ENCODE results near the gene NUP98. TPM values are rescaled to one million over a fixed set of nuclear protein-coding genes. Genes with fewer than 3 reads are reported as not detected.
A peak's percentile ranks its signal among the peaks of the same experiment; 100 is the strongest.
"Not testable (repeated sequence)": the region's sequence is repeated elsewhere in the genome, so short reads cannot be mapped to it uniquely, and the experiment has no call there.

Gene NUP98
- total and polyA plus RNA-seq, 5 donors = 22.9 to 55.9 (median 42.7) TPM

GRCh38 chr11:3825473-3826154, 28.3 kb upstream of the NUP98 start:
- Histone ChIP-seq H3K9me3 (ENCODE audit: control insufficient read depth, low read length) (no peaks in the 10 kb centered on the region), H3K27ac (ENCODE audit: low read length) (no peak overlapping the region), H3K4me1 (ENCODE audit: control insufficient read depth, insufficient read depth, low read length) (peaks cover under 1% of the 10 kb centered on the region), H3K4me3 (ENCODE audit: low read length) (no peak overlapping the region), H3K27me3 (ENCODE audit: control insufficient read depth, insufficient read depth) (no peaks in the 10 kb centered on the region)
- intact Hi-C loops (cut with DNase I) = no loop called here
- ATAC-seq = peak; percentile 4 to 12
- 87% methylated on average over 8 of the region's 8 CpGs for WGBS
- no peak for DNase-seq

GRCh38 chr11:3824714-3825472, 27.5 kb upstream of the NUP98 start:
- intact Hi-C loops (cut with DNase I) = no loop called here
- H3K27ac ChIP-seq (ENCODE audit: low read length) = no peak overlapping the region
- H3K4me1 ChIP-seq (ENCODE audit: control insufficient read depth, insufficient read depth, low read length) = no peaks in the 10 kb centered on the region
- H3K27me3 ChIP-seq (ENCODE audit: control insufficient read depth, insufficient read depth) = no peaks in the 10 kb centered on the region
- no peak overlapping the region for H3K4me3 ChIP-seq (ENCODE audit: low read length)
- 72% methylated on average over 18 of the region's 18 CpGs for WGBS
- ATAC-seq (peak; percentile 42 to 66), DNase-seq (peak; percentile 59 to 86 (median 82))
- H3K9me3 ChIP-seq (ENCODE audit: control insufficient read depth, low read length) = no peaks in the 10 kb centered on the region

- no peaks in the 10 kb centered on the region for H3K4me1 ChIP-seq (ENCODE audit: control insufficient read depth, insufficient read depth, low read length)
- no peaks in the 10 kb centered on the region for H3K27me3 ChIP-seq (ENCODE audit: control insufficient read depth, insufficient read depth)
- WGBS = 95% methylated on average over 30 of the region's 30 CpGs
- H3K27ac ChIP-seq (ENCODE audit: low read length) = no peak overlapping the region
- H3K4me3 ChIP-seq (ENCODE audit: low read length) = no peak overlapping the region
- no peaks in the 10 kb centered on the region for H3K9me3 ChIP-seq (ENCODE audit: control insufficient read depth, low read length)
- DNase-seq (no peak), ATAC-seq (no peak)
- intact Hi-C loops (cut with DNase I) = no loop called here
These were observed 26.6 kb upstream of the NUP98 start for GRCh38 chr11:3823762-3824506.

DNA sequence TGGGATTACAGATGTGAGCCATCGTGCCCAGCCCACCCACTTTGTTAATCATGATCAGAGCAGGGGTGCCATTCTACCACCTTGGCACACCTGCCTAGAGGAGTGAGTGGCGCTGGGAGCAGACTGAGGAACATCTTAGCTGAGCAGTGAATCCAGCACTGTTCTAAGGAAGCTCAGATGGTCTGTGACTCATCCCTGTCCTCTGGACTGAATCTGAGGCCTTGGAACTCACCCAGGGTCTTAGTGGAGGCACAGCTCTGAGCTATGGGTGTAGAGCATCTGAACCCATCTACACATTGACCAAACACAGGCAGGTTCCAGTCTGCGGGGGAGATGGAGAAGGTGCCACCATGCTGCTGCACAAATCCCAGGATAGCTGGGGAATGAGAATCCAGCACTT, 25.9 kb upstream of the NUP98 start:
- H3K9me3 ChIP-seq (ENCODE audit: control insufficient read depth, low read length) = no peaks in the 10 kb centered on the region
- ATAC-seq (peak in 1 of 2 donors; percentile 9), DNase-seq (no peak)
- H3K4me1 ChIP-seq (ENCODE audit: control insufficient read depth, insufficient read depth, low read length) = no peaks in the 10 kb centered on the region
- WGBS = 92% methylated on average over 3 of the region's 3 CpGs
- intact Hi-C loops (cut with DNase I) = no loop called here
- no peak overlapping the region for H3K27ac ChIP-seq (ENCODE audit: low read length)
- no peaks in the 10 kb centered on the region for H3K27me3 ChIP-seq (ENCODE audit: control insufficient read depth, insufficient read depth)
- no peak overlapping the region for H3K4me3 ChIP-seq (ENCODE audit: low read length)

GRCh38 chr11:3822312-3822711, 25.0 kb upstream of the NUP98 start:
- H3K9me3 ChIP-seq (ENCODE audit: control insufficient read depth, low read length) = no peaks in the 10 kb centered on the region
- H3K27ac ChIP-seq (ENCODE audit: low read length) = no peak overlapping the region
- 95% methylated on average over 7 of the region's 7 CpGs for WGBS
- H3K27me3 ChIP-seq (ENCODE audit: control insufficient read depth, insufficient read depth) = no peaks in the 10 kb centered on the region
- ATAC-seq = no peak
- DNase-seq = no peak
- no peaks in the 10 kb centered on the region for H3K4me1 ChIP-seq (ENCODE audit: control insufficient read depth, insufficient read depth, low read length)
- intact Hi-C loops (cut with DNase I) = no loop called here
- no peak overlapping the region for H3K4me3 ChIP-seq (ENCODE audit: low read length)

DNA sequence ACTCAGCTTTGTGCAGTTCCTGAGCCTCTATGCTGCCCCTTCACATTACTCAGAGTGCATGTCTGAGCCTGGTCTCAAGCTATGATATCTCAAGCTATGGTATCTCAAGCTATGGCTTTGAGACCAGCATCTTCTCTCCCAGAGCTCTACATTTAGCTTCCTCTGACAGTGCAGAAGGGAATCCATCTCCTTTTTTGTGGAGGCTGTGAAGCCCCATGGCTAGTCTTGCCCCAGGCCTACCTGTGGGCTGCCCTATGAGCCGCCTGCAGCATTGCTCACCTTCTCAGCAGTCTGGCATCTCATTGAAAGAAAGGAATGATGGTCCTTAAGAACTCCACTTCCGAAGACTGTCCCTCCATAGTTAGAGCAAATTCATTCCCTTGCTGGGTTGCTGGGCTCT, 23.6 kb upstream of the NUP98 start:
- Histone ChIP-seq H3K9me3 (ENCODE audit: control insufficient read depth, low read length) (no peaks in the 10 kb centered on the region), H3K4me3 (ENCODE audit: low read length) (no peak overlapping the region), H3K4me1 (ENCODE audit: control insufficient read depth, insufficient read depth, low read length) (peaks cover 2% of the 10 kb centered on the region), H3K27me3 (ENCODE audit: control insufficient read depth, insufficient read depth) (no peaks in the 10 kb centered on the region), H3K27ac (ENCODE audit: low read length) (no peak overlapping the region)
- ATAC-seq (no peak), DNase-seq (no peak)
- WGBS = 95% methylated on average over 2 of the region's 2 CpGs
- intact Hi-C loops (cut with DNase I) = no loop called here

- Histone ChIP-seq H3K27ac (ENCODE audit: low read length) (no peak overlapping the region), H3K4me3 (ENCODE audit: low read length) (no peak overlapping the region), H3K4me1 (ENCODE audit: control insufficient read depth, insufficient read depth, low read length) (peaks cover 2% of the 10 kb centered on the region), H3K9me3 (ENCODE audit: control insufficient read depth, low read length) (no peaks in the 10 kb centered on the region), H3K27me3 (ENCODE audit: control insufficient read depth, insufficient read depth) (no peaks in the 10 kb centered on the region)
- no peak for DNase-seq
- intact Hi-C loops (cut with DNase I) = no loop called here
- WGBS = 87% methylated on average over 10 of the region's 10 CpGs
- ATAC-seq = no peak
These were observed 19.9 kb upstream of the NUP98 start for GRCh38 chr11:3817181-3817800.

GRCh38 chr11:3816673-3817072, 19.3 kb upstream of the NUP98 start:
- no peak for ATAC-seq
- Histone ChIP-seq H3K27me3 (ENCODE audit: control insufficient read depth, insufficient read depth) (no peaks in the 10 kb centered on the region), H3K4me1 (ENCODE audit: control insufficient read depth, insufficient read depth, low read length) (peaks cover 2% of the 10 kb centered on the region), H3K9me3 (ENCODE audit: control insufficient read depth, low read length) (no peaks in the 10 kb centered on the region), H3K4me3 (ENCODE audit: low read length) (no peak overlapping the region), H3K27ac (ENCODE audit: low read length) (no peak overlapping the region)
- 91% methylated on average over 2 of the region's 2 CpGs for WGBS
- DNase-seq = no peak
- intact Hi-C loops (cut with DNase I) = no loop called here

GRCh38 chr11:3815845-3816244, 18.5 kb upstream of the NUP98 start:
- H3K27ac ChIP-seq (ENCODE audit: low read length) = no peak overlapping the region
- DNase-seq (no peak), ATAC-seq (peak; percentile 26 to 53)
- intact Hi-C loops (cut with DNase I) = no loop called here
- no peaks in the 10 kb centered on the region for H3K27me3 ChIP-seq (ENCODE audit: control insufficient read depth, insufficient read depth)
- no peaks in the 10 kb centered on the region for H3K9me3 ChIP-seq (ENCODE audit: control insufficient read depth, low read length)
- H3K4me3 ChIP-seq (ENCODE audit: low read length) = no peak overlapping the region
- 78% methylated on average over 4 of the region's 4 CpGs for WGBS
- peaks cover 2% of the 10 kb centered on the region for H3K4me1 ChIP-seq (ENCODE audit: control insufficient read depth, insufficient read depth, low read length)

DNA sequence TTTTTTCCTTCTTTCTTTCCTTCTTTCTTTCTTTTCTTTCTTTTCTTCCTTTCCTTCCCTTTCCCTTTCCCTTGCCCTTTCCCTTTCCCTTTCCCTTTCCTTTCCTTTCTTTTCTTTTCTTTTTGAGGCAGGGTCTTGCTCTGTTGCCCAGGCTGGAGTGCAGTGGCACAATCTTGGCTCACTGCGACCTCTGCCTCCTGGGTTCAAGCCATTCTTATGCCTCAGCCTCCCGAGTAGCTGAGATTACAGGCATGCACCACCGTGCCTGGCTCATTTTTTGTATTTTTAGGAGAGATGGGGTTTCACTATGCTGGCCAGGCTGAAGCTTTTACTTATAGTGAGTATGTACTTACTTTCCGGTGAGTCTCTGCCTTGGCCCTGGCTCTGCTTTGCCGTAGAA, 17.5 kb upstream of the NUP98 start:
- H3K27me3 ChIP-seq (ENCODE audit: control insufficient read depth, insufficient read depth); intact Hi-C loops (cut with DNase I); H3K4me1 ChIP-seq (ENCODE audit: control insufficient read depth, insufficient read depth, low read length); H3K27ac ChIP-seq (ENCODE audit: low read length); DNase-seq; H3K4me3 ChIP-seq (ENCODE audit: low read length); ATAC-seq; H3K9me3 ChIP-seq (ENCODE audit: control insufficient read depth, low read length): not testable (repeated sequence)
- WGBS = 98% methylated on average over 5 of the region's 5 CpGs

DNA sequence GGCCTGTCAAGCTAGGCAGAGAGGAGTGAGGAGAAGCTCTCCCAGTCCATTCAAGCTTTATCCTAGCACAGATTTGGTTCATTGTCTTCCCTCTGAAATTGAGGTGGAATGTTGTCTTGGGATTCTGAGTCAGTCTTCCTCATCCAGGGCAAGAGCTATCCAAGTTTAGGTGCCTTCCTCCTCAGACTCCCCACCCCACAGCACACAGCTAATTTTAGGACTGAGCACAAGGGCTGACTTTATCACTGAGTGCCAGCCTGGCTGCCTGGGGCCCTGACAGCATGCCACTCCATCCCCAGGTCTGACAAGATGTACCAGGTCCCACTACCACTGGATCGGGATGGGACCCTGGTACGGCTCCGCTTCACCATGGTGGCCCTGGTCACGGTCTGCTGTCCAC, 13.6 kb upstream of the NUP98 start:
- Histone ChIP-seq H3K27me3 (ENCODE audit: control insufficient read depth, insufficient read depth) (no peaks in the 10 kb centered on the region), H3K9me3 (ENCODE audit: control insufficient read depth, low read length) (no peaks in the 10 kb centered on the region), H3K4me3 (ENCODE audit: low read length) (no peak overlapping the region), H3K27ac (ENCODE audit: low read length) (peak overlapping the region; percentile 32), H3K4me1 (ENCODE audit: control insufficient read depth, insufficient read depth, low read length) (peaks cover 3% of the 10 kb centered on the region)
- WGBS = 88% methylated on average over 4 of the region's 4 CpGs
- intact Hi-C loops (cut with DNase I) = no loop called here
- DNase-seq (no peak), ATAC-seq (peak; percentile 15 to 45)

Measured in right cardiac atrium (tissue), 5 donors.